ENCODE results near the gene POLR3C.
"Not testable (repeated sequence)": the region's sequence is repeated elsewhere in the genome, so short reads cannot be mapped to it uniquely, and the experiment has no call there.

The POLR3C gene

DNA sequence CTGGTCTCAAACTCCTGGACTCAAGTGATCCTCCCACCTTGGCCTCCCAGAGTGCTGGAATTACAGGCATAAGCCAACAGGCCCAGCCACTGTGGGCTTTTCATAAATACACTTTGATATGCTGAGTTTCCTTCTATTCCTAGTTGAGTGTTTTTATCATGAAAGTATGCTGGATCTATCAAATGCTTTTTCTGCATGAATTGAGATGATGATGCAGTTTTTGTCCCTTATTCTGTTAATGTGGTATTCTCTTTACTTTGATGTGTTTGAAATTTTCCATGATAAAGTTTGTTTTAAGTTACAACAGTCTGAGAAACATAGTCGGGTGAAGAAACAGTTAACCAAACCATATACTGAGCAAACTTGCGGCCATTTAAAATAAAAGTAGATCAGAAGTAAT is 24.2 kb upstream of the POLR3C start:
- TF ChIP-seq, protein P1, sequence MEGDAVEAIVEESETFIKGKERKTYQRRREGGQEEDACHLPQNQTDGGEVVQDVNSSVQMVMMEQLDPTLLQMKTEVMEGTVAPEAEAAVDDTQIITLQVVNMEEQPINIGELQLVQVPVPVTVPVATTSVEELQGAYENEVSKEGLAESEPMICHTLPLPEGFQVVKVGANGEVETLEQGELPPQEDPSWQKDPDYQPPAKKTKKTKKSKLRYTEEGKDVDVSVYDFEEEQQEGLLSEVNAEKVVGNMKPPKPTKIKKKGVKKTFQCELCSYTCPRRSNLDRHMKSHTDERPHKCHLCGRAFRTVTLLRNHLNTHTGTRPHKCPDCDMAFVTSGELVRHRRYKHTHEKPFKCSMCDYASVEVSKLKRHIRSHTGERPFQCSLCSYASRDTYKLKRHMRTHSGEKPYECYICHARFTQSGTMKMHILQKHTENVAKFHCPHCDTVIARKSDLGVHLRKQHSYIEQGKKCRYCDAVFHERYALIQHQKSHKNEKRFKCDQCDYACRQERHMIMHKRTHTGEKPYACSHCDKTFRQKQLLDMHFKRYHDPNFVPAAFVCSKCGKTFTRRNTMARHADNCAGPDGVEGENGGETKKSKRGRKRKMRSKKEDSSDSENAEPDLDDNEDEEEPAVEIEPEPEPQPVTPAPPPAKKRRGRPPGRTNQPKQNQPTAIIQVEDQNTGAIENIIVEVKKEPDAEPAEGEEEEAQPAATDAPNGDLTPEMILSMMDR (IDR thresholded peaks at IDR 0.05; ENCODE audit: insufficient read depth, low read depth, low read length, missing control alignments): no peak
- H3K4me3 ChIP-seq (ENCODE audit: low read depth, low read length): no peak overlapping the region
- no peak for DNase-seq (ENCODE audit: low read depth)

DNA sequence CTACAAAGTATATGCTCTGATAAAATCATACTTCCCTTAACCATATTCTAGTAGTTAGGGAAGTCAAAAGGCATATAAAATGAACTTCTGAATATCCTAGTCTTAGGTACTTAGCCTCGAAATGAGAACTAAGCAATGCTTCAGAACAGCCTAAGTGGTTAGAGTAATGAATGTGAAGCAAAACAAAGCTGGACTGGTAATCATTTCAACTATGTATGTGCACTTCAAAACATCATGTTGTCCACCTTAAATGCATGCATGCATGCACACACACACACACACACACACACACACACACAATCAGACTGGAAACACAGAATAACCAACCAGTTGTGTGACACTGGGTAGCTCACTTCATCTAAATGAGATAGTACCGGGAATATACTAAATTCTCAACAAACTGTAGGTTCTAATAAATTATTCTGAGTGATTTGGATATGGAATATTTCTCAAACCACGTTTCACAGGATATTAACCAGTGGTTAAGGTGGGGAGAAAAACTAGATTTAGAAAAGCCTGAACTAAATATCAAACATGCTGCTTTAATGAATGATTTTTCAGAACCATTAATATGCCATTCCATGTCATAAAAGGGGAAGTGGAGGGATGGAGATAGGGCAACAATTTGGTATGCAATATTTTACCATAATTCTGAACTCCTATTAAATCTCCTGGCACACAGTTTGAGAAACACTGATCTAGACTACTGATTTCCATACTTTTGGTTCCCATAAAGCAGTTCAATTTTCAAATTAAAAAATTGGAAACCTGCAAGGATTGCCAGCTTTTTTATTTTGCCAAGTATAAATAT is 19.6 kb upstream of the POLR3C start:
- TF ChIP-seq, protein P1 (IDR thresholded peaks at IDR 0.05; ENCODE audit: insufficient read depth, low read depth, low read length, missing control alignments): no peak
- H3K4me3 ChIP-seq (ENCODE audit: low read depth, low read length): no peak overlapping the region
- no peak for DNase-seq (ENCODE audit: low read depth)

DNA sequence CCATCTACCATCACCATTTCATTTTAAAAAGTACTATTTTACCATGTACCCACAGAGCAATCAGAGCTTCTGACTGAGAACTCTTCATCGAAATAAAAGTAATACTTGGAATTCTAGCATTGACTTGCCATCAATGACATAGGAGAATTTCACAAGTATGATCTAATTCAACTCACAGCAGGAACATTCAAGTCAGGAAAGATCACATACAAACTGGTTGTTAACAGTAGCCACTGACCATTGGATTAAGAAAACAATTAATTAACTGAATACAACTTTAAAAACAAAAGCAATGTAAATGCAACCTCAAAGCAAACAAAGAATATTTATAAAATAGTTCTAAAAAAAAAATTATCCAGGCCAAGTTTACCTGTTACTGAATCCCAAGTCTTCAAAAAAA is 18.9 kb upstream of the POLR3C start:
- TF ChIP-seq, protein P1 (IDR thresholded peaks at IDR 0.05; ENCODE audit: insufficient read depth, low read depth, low read length, missing control alignments): no peak
- DNase-seq (ENCODE audit: low read depth): no peak
- H3K4me3 ChIP-seq (ENCODE audit: low read depth, low read length): no peak overlapping the region

DNA sequence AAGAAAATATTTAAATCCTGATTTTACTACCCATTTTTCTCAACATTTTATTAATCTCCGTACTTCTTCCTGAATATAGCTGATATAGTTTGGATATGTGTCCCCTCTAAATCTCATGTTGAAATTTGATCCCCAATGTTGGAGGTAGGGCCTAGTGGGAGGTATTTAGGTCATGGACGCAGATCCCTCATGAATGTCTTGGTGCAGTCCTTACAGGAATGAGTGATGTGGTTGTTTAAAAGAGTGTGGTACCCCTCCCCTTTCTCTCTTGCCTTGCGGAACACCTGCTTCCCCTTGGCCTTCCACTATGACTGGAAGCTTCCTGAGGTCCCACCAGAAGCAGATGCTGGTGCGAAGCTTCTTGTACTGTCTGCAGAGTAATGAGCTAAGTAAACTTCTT is 17.6 kb upstream of the POLR3C start:
- TF ChIP-seq, protein P1 (IDR thresholded peaks at IDR 0.05; ENCODE audit: insufficient read depth, low read depth, low read length, missing control alignments): no peak
- no peak for DNase-seq (ENCODE audit: low read depth)
- H3K4me3 ChIP-seq (ENCODE audit: low read depth, low read length): no peak overlapping the region

DNA sequence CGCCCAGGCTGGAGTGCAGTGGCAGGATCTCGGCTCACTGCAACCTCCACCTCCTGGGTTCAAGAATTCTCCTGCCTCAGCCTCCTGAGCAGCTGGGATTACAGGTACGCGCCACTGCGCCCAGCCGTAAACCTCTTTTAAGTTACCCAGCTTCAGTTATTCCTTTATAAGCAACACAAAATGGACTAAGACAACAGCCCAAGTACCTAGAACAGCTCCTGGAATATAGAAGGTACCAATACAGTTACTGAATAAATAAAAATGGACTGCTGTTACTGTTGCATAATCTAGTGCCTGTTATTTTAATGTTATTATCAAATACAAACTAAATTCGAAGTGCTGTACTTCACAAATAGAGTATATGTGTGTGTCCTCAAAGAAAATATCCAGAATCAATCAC is 17.2 kb upstream of the POLR3C start:
- no peak for DNase-seq (ENCODE audit: low read depth)
- TF ChIP-seq, protein P1 (IDR thresholded peaks at IDR 0.05; ENCODE audit: insufficient read depth, low read depth, low read length, missing control alignments): no peak
- no peak overlapping the region for H3K4me3 ChIP-seq (ENCODE audit: low read depth, low read length)

DNA sequence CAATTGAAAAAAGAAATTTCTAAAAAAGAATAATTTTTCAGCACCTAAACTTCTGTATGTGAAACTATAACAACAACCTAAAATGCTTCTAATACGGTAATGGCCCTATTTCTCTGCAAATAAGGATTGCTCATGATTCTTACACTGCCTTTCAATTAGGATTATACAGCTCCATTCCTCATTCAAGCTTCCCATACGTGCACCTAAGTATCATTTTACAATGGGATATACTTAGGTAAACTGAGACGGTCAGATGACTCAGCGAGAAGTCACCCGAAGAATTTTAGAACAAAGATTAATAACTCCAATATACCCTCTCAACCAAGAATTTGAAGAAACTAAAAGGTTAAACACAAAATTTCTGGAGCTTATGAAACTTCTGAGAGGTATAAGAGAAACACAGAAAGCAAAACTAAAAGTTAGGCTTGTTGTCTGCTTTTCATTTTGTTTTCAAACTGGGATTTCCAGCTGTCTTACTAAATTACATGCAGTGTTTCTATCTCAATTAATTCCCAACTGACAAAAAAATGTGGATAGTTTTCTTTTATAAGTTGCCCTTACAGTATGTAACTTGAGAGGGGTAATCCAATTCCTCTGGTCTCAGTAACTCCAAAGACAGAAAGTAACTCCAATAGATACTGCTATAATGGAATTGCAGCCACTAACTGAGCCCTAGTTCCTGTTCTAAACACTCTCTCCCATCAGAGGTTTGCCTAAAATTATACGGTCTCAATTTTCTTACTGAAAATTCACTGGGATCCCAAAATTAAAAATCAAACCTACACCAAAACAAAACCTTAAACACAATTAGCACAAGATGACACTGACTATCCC is 10.8 kb upstream of the POLR3C start:
- H3K4me3 ChIP-seq (ENCODE audit: low read depth, low read length); DNase-seq (ENCODE audit: low read depth): not testable (repeated sequence)

DNA sequence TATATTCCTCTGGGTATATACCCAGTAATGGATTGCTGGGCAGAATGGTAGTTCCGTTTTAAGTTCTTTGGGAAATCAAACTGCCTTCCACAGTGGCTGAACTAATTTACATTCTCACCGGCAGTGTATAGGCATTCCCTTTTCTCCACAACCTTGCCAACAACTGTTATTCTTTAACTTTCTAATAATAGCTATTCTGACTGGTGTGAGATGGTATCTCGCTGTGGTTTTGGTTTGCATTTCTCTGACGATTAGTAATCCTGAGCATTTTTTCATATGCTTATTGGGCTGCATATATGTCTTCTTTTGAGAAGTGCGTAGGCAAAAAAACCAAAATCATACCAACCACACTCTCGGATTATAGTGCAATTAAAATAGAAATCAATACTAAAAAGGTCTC is 5.9 kb upstream of the POLR3C start:
- DNase-seq (ENCODE audit: low read depth); H3K4me3 ChIP-seq (ENCODE audit: low read depth, low read length): not testable (repeated sequence)

DNA sequence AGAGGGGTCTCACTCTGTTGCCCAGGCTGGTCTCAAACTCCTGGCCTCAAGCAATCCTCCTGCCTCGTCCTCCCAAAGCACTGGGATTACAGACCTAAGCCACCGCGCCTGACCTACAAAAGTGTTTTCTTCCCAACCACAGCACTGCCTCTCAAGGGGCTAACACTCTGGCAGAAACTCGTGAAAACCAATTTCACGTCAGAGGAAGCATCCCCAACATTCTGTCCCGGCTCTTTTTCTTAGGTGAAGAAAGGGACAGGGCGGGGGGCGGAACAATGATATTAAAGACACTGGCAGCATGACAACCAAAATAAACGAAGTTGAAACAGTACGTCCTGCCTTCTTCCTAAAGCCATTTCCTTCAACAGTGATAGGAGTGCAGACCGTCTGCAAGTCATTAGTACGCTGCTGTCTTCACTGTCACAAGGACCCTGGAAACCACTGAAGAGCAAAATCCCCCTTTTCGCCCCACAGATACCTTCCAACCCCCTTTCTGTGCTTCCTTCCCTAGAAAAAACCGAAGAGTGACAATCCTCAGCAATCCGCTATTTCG is 1.1 kb upstream of the POLR3C start:
- H3K4me3 ChIP-seq (ENCODE audit: low read depth, low read length); DNase-seq (ENCODE audit: low read depth): not testable (repeated sequence)
